ENCODE data around the gene LMBR1. TPM values are rescaled to one million over a fixed set of nuclear protein-coding genes. Genes with fewer than 3 reads are reported as not detected.

The LMBR1 gene
- total and polyA plus RNA-seq, 2 of the 4 experiments (the other 2 are of a cell fraction): 11.9 to 19.9 TPM

GRCh38 chr7:156659961-156660360, 233.0 kb downstream of the LMBR1 start:
- no peaks in the 10 kb centered on the region for H3K79me1 ChIP-seq (ENCODE audit: low read depth in 1 of 2, low read length in 2 of 2)
- POLR2A ChIA-PET (ENCODE audit: unreplicated experiment): no interaction called here
- dilution Hi-C loops (cut with HindIII; ENCODE audit: low sequenced_read_pairs, unreplicated experiment): no loop called here

More at GRCh38 chr7:156659961-156660360, 233.0 kb downstream of the LMBR1 start:
- H4K20me1 ChIP-seq (ENCODE audit: insufficient read depth, low read length): no peaks in the 10 kb centered on the region
- no peak overlapping the region for H4K91ac ChIP-seq (ENCODE audit: insufficient read depth, low read depth, low read length)
- BruUV-seq (replicated peaks): no TSS peak
- H3K18ac ChIP-seq (ENCODE audit: low read depth, low read length): no peak overlapping the region
- H3K56ac ChIP-seq (ENCODE audit: extremely low read depth, insufficient read depth, low read length): no peak overlapping the region
- ATAC-seq (ENCODE audit: low read depth) (no peak), DNase-seq (no peak)
- WGBS, 2 experiments (ENCODE audit: extremely low coverage in 2 of 2, insufficient read length in 1 of 2): 67% methylated on average over 8 of the region's 11 CpGs; no CpG with 5 or more reads in 1 of the 2 experiments
- H3K14ac ChIP-seq (replicated peaks; ENCODE audit: low read depth, low read length): no peak overlapping the region
- H3K23ac ChIP-seq (ENCODE audit: low read depth, low read length): no peak overlapping the region
- no peak overlapping the region for H2BK5ac ChIP-seq (ENCODE audit: low read depth, low read length, poor library complexity, severe bottlenecking)
- H3K9me3 ChIP-seq (ENCODE audit: control insufficient read depth, insufficient read depth, low read length): no peaks in the 10 kb centered on the region
- no peaks in the 10 kb centered on the region for H3K9me1 ChIP-seq (ENCODE audit: insufficient read depth, low read length)
- H3K4ac ChIP-seq (ENCODE audit: low read depth, low read length): no peak overlapping the region
- intact Hi-C loops (cut with micrococcal nuclease) (no loop called here), in situ Hi-C loops (cut with MboI; ENCODE audit: low sequenced_read_pairs) (no loop called here)
- H3K4me3 ChIP-seq (ENCODE audit: insufficient read depth, low read depth, low read length): no peak overlapping the region
- CTCF ChIA-PET: no interaction called here
- H4K8ac ChIP-seq (ENCODE audit: low read depth in 2 of 2, low read length in 2 of 2): no peak overlapping the region
- H2BK20ac ChIP-seq (ENCODE audit: low read depth, low read length): no peak overlapping the region
- no peaks in the 10 kb centered on the region for H3K4me1 ChIP-seq (ENCODE audit: control insufficient read depth, insufficient read depth, low read length)
- no peak overlapping the region for H2AK5ac ChIP-seq (ENCODE audit: low read depth, low read length)
- no peak overlapping the region for H3K9ac ChIP-seq (ENCODE audit: low read depth, low read length)
- no peak overlapping the region for H2BK120ac ChIP-seq (ENCODE audit: low read depth, low read length)
- no peaks in the 10 kb centered on the region for H3K27me3 ChIP-seq (ENCODE audit: control insufficient read depth, insufficient read depth, low read length)
- H3K36me3 ChIP-seq (ENCODE audit: control insufficient read depth, insufficient read depth, low read length): no peaks in the 10 kb centered on the region
- no peak overlapping the region for H3K27ac ChIP-seq (ENCODE audit: insufficient read depth, low read length)
- no peak overlapping the region for H2BK15ac ChIP-seq (ENCODE audit: low read depth, low read length)
- no peak overlapping the region for H4K5ac ChIP-seq (ENCODE audit: low read depth, low read length)
- TF ChIP-seq USF2 (IDR thresholded peaks at IDR 0.05; ENCODE audit: low read depth, low read length): no peak
- no peak for TF ChIP-seq FOS (IDR thresholded peaks at IDR 0.05; ENCODE audit: low read depth, low read length)
- H2AFZ ChIP-seq (replicated peaks; ENCODE audit: low read length, poor library complexity): no peak overlapping the region
- H3K4me2 ChIP-seq (ENCODE audit: low read depth, low read length): no peak overlapping the region
- no peak overlapping the region for H2AK9ac ChIP-seq (replicated peaks; ENCODE audit: low read depth, low read length, poor library complexity)

All from IMR-90 (cell line).